Mesenchymal stem cell (in vitro differentiated cells and primary cell): Measurements from ENCODE around the gene TACR1.

ENCODE experiments used
- DNase-seq: peaks from one replicate; pipeline ENCODE4 v3.0.0-alpha.2; 2013
- H2AFZ ChIP-seq: one replicate; pipeline ENCODE4 v1.6.1; 2013; ENCODE audit warnings: low read depth, mild to moderate bottlenecking, control low read depth, inconsistent platforms, low read length, moderate library complexity
- H2AK5ac ChIP-seq: 2 replicates; pipeline ENCODE4 v1.6.1; 2013; ENCODE audit warnings: low read length, moderate library complexity, mild to moderate bottlenecking, inconsistent platforms; ENCODE audit not compliant: severe bottlenecking
- H2BK120ac ChIP-seq: one replicate; pipeline ENCODE4 v1.6.1; 2013; ENCODE audit warnings: low read depth, mild to moderate bottlenecking, inconsistent platforms, low read length, moderate library complexity
- H2BK12ac ChIP-seq, 2 experiments: one replicate each; pipeline ENCODE4 v1.6.1; 2013; ENCODE audit warnings: inconsistent platforms in 2 of 2, low read length in 2 of 2, mild to moderate bottlenecking in 2 of 2, moderate library complexity in 2 of 2, control low read depth in 1 of 2
- H2BK15ac ChIP-seq: one replicate; pipeline ENCODE4 v1.6.1; 2013; ENCODE audit warnings: mild to moderate bottlenecking, low read depth, inconsistent platforms; ENCODE audit not compliant: poor library complexity, severe bottlenecking
- H2BK5ac ChIP-seq: 2 replicates; pipeline ENCODE4 v1.6.1; 2013; ENCODE audit warnings: low read depth, mild to moderate bottlenecking, low read length, control low read depth, inconsistent platforms; ENCODE audit not compliant: poor library complexity, severe bottlenecking
- H3K14ac ChIP-seq, 2 experiments: one replicate each; pipeline ENCODE4 v1.6.1; 2013; ENCODE audit warnings: inconsistent platforms in 2 of 2, low read length in 2 of 2, control low read depth in 1 of 2, mild to moderate bottlenecking in 1 of 2, moderate library complexity in 1 of 2
- H3K18ac ChIP-seq, 2 experiments: one replicate each; pipeline ENCODE4 v1.6.1; 2013; ENCODE audit warnings: inconsistent platforms in 2 of 2, low read length in 2 of 2, control low read depth in 1 of 2, low read depth in 1 of 2, mild to moderate bottlenecking in 1 of 2
- H3K23ac ChIP-seq, 2 experiments: one replicate each; pipeline ENCODE4 v1.6.1; 2013; ENCODE audit warnings: inconsistent platforms in 2 of 2, low read length in 2 of 2, mild to moderate bottlenecking in 2 of 2, moderate library complexity in 2 of 2, control low read depth in 1 of 2
- H3K27ac ChIP-seq: 2 replicates; pipeline ENCODE4 v1.5.1; 2013; ENCODE audit warnings: mild to moderate bottlenecking, moderate library complexity, low read length, control low read depth, inconsistent platforms; ENCODE audit not compliant: poor library complexity, severe bottlenecking
- H3K27me3 ChIP-seq, 2 experiments: 2 replicates each; pipeline versions ENCODE4 v1.6.1 to v1.7.0; 2013; ENCODE audit warnings: low read length in 2 of 2, mild to moderate bottlenecking in 2 of 2, moderate library complexity in 2 of 2, control low read depth in 1 of 2, inconsistent platforms in 1 of 2; ENCODE audit not compliant: control insufficient read depth in 1 of 2, insufficient read depth in 1 of 2
- H3K36me3 ChIP-seq, 2 experiments: 2 replicates each; pipeline versions ENCODE4 v1.6.1 to v1.7.0; 2013; ENCODE audit warnings: low read length in 2 of 2, control low read depth in 1 of 2, inconsistent platforms in 1 of 2, low read depth in 1 of 2, mild to moderate bottlenecking in 1 of 2; ENCODE audit not compliant: insufficient read depth in 2 of 2, control insufficient read depth in 1 of 2
- H3K4ac ChIP-seq, 2 experiments: one replicate each; pipeline ENCODE4 v1.6.1; 2013; ENCODE audit warnings: inconsistent platforms in 2 of 2, low read length in 2 of 2, mild to moderate bottlenecking in 2 of 2, moderate library complexity in 2 of 2, control low read depth in 1 of 2, low read depth in 1 of 2
- H3K4me1 ChIP-seq: 2 replicates; pipeline ENCODE4 v1.6.1; 2013; ENCODE audit warnings: low read depth, low read length, control low read depth; ENCODE audit not compliant: control insufficient read depth, insufficient read depth
- H3K4me2 ChIP-seq: 2 replicates; pipeline ENCODE4 v1.6.1; 2013; ENCODE audit warnings: low read length, mild to moderate bottlenecking, inconsistent platforms; ENCODE audit not compliant: poor library complexity, severe bottlenecking
- H3K4me3 ChIP-seq, 2 experiments: 2 replicates each; pipeline versions ENCODE4 v1.5.1 to v1.7.0; 2013; ENCODE audit warnings: low read length in 2 of 2, mild to moderate bottlenecking in 2 of 2, control low read depth in 1 of 2, low read depth in 1 of 2; ENCODE audit not compliant: insufficient read depth in 1 of 2
- H3K79me1 ChIP-seq: replicated peaks from 2 replicates; pipeline ENCODE4 v1.6.1; 2013; ENCODE audit warnings: mild to moderate bottlenecking, control low read depth, low read length, inconsistent platforms; ENCODE audit not compliant: poor library complexity, severe bottlenecking
- H3K9ac ChIP-seq: 2 replicates; pipeline ENCODE4 v1.7.0; 2013; ENCODE audit warnings: mild to moderate bottlenecking, low read length, moderate library complexity
- H3K9me3 ChIP-seq: 2 replicates; pipeline ENCODE4 v1.7.0; 2013; ENCODE audit warnings: mild to moderate bottlenecking, low read length; ENCODE audit not compliant: control insufficient read depth
- H4K8ac ChIP-seq: one replicate; pipeline ENCODE4 v1.6.1; 2013; ENCODE audit warnings: inconsistent platforms, mild to moderate bottlenecking, low read length, moderate library complexity
- H4K91ac ChIP-seq: one replicate; pipeline ENCODE4 v1.6.1; 2013; ENCODE audit warnings: mild to moderate bottlenecking, low read length, inconsistent platforms
- WGBS: methylation state at CpG from one replicate; pipeline ENCODE4 v1.1.7; 2013; ENCODE audit warnings: mixed read lengths; 5-methylcytosine and 5-hydroxymethylcytosine counted together

The TACR1 gene

DNA sequence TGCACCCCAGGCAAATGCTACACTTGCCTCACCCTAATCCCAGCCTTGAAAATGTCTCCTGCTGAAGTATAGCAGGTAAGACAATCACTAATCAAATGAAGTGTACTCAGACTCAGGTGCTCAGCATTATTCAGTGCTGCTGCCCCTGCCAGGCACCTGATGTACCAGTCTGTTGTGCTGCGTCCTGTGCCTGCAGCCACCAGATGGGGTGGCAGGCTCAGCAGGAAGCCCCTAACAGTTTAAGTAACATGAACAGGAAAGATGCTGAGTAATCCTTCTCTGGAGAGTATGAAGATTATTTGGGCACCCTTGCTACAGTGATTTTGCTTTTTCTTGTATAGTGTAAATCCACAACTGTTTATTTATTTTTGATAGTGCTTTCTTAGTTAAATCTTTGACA, 69.1 kb downstream of the TACR1 start:
- H3K79me1 ChIP-seq: no peaks in the 10 kb centered on the region
- H2BK120ac ChIP-seq: no peak overlapping the region
- DNase-seq: no peak
- H3K14ac ChIP-seq: no peak overlapping the region
- H2BK15ac ChIP-seq: no peak overlapping the region
- no peaks in the 10 kb centered on the region for H3K4me1 ChIP-seq
- H3K27ac ChIP-seq: no peak overlapping the region
- no peak overlapping the region for H3K4me2 ChIP-seq
- no peak overlapping the region for H2AK5ac ChIP-seq
- H2AFZ ChIP-seq: peak overlapping the region; percentile 60
- H3K18ac ChIP-seq: peak overlapping the region in 1 of 2 experiments; percentile 21
- peaks cover 7% of the 10 kb centered on the region for H3K9me3 ChIP-seq
- WGBS: 74% methylated on average over 1 of the region's 1 CpG
- peak overlapping the region in 1 of 2 experiments; percentile 94 for H2BK12ac ChIP-seq
- no peak overlapping the region for H2BK5ac ChIP-seq
- peak overlapping the region; percentile 80 for H4K91ac ChIP-seq
- peak overlapping the region in 1 of 2 experiments; percentile 81 for H3K4ac ChIP-seq
- no peak overlapping the region for H3K9ac ChIP-seq
- no peaks in the 10 kb centered on the region for H3K27me3 ChIP-seq
- H3K36me3 ChIP-seq: no peaks in the 10 kb centered on the region
- no peak overlapping the region for H4K8ac ChIP-seq
- H3K23ac ChIP-seq: no peak overlapping the region
- H3K4me3 ChIP-seq: no peak overlapping the region

DNA sequence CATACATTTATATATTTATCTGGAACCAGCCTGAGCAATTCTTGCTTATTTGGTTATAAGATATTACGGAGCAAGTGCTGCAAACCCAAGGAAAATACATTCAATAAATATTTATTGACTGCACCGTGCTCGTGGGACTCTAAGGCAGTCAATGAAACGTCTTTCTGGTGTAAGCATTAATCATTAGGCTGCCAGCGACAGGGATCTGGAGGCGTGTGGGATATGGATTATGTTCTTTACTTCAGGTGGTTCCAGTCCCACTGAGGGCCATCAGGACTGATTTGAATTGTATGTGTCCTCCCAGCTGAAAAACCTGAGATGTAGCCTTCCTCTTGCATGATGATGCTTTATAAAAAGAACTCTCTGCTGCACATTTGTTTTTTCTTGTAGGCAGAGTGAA, 75.4 kb downstream of the TACR1 start:
- Histone ChIP-seq H3K36me3 (no peaks in the 10 kb centered on the region), H3K18ac (no peak overlapping the region), H3K4me2 (no peak overlapping the region), H2AFZ (no peak overlapping the region), H3K4ac (no peak overlapping the region), H4K8ac (no peak overlapping the region), H3K23ac (no peak overlapping the region), H3K9ac (no peak overlapping the region), H3K4me3 (no peak overlapping the region), H2BK120ac (no peak overlapping the region), H4K91ac (no peak overlapping the region), H3K9me3 (peaks cover 7% of the 10 kb centered on the region), H2BK12ac (no peak overlapping the region), H3K14ac (no peak overlapping the region), H3K79me1 (no peaks in the 10 kb centered on the region), H2BK15ac (no peak overlapping the region), H3K27me3 (no peaks in the 10 kb centered on the region), H3K27ac (no peak overlapping the region), H2BK5ac (no peak overlapping the region), H2AK5ac (no peak overlapping the region), H3K4me1 (no peaks in the 10 kb centered on the region)
- WGBS: 92% methylated on average over 6 of the region's 6 CpGs
- DNase-seq: no peak

DNA sequence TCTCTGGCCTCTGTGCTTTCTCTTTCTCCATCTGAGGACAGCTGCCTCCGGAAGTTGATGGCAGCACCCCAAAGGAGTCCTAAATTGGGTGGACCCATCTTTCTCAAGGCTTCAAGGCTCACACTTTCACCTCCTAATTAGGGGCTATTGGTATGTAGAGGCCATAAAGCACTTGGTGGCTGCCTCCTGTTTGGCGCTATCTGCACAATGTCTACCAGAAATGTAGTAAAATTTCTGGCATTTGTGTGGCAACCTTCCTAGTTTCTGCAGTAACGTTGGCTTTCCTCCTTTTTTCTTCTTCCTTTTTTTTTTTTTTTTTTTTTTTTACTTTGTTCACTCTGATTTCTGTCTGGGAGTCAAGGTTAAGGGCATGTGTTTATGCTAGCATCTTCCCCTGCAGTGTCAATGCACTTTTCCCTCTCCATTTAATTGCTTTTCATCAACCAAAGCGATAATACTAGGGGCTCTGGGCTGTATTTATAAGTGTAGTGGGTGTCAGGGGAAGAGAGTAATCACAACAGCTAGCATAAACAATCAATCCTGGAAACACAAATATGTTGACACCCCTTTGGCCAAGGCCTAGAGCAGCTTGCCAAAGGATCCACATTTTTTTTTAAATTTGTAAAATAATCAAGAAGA, 86.0 kb downstream of the TACR1 start:
- no peaks in the 10 kb centered on the region for H3K36me3 ChIP-seq
- H3K9me3 ChIP-seq: no peaks in the 10 kb centered on the region
- H2BK5ac ChIP-seq: no peak overlapping the region
- peak overlapping the region; percentile 48 to 62 for H3K18ac ChIP-seq
- H3K4me3 ChIP-seq: no peak overlapping the region
- no peak overlapping the region for H3K27ac ChIP-seq
- H3K4me2 ChIP-seq: no peak overlapping the region
- H3K27me3 ChIP-seq: no peaks in the 10 kb centered on the region
- H4K8ac ChIP-seq: no peak overlapping the region
- no peak overlapping the region for H3K23ac ChIP-seq
- H3K4me1 ChIP-seq: no peaks in the 10 kb centered on the region
- no peak overlapping the region for H3K4ac ChIP-seq
- no peak for DNase-seq
- H3K14ac ChIP-seq: no peak overlapping the region
- no peaks in the 10 kb centered on the region for H3K79me1 ChIP-seq
- no peak overlapping the region for H3K9ac ChIP-seq
- no peak overlapping the region for H2BK12ac ChIP-seq
- H2BK15ac ChIP-seq: no peak overlapping the region
- no peak overlapping the region for H2BK120ac ChIP-seq
- WGBS: no CpG with 5 or more reads among the region's 4 CpGs
- H2AFZ ChIP-seq: peak overlapping the region; percentile 69
- no peak overlapping the region for H2AK5ac ChIP-seq
- no peak overlapping the region for H4K91ac ChIP-seq

DNA sequence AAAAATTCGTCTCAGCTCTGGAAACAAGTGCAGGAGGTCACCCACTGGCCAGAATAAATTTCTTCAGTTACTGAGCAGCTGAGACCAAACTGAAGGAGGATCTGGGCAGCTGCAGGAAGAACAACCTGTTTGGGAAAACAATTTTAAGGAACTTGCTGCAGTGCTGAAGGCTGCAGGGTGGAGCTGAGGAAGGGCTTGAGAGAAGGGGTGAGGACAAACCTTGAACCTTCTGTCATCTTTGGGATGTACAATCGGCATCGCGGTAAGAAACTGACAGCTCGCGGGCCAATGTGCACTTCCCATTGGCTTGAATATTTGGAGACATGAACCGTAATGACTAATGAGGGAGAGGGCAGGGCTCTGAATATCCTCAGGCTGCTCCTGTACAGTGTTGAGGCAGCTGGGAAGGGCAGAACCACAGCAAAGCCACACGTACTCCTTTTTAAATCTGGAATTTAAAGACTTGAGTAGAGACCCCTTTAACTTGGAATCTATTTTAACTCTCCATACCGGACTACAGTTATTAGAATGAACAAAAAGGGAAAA, 90.3 kb downstream of the TACR1 start:
- no peak overlapping the region for H3K18ac ChIP-seq
- no peaks in the 10 kb centered on the region for H3K4me1 ChIP-seq
- H3K9ac ChIP-seq: no peak overlapping the region
- no peak overlapping the region for H3K4me2 ChIP-seq
- no peaks in the 10 kb centered on the region for H3K27me3 ChIP-seq
- H3K27ac ChIP-seq: no peak overlapping the region
- DNase-seq: no peak
- no peak overlapping the region for H3K4ac ChIP-seq
- H3K36me3 ChIP-seq: no peaks in the 10 kb centered on the region
- no peak overlapping the region for H2BK5ac ChIP-seq
- H2AK5ac ChIP-seq: no peak overlapping the region
- H3K4me3 ChIP-seq: no peak overlapping the region
- no peak overlapping the region for H3K23ac ChIP-seq
- no peak overlapping the region for H2BK12ac ChIP-seq
- H2BK15ac ChIP-seq: no peak overlapping the region
- no peak overlapping the region for H2BK120ac ChIP-seq
- no peak overlapping the region for H4K91ac ChIP-seq
- no peak overlapping the region for H2AFZ ChIP-seq
- H3K14ac ChIP-seq: no peak overlapping the region
- H3K9me3 ChIP-seq: no peaks in the 10 kb centered on the region
- H4K8ac ChIP-seq: no peak overlapping the region
- WGBS: 89% methylated on average over 9 of the region's 9 CpGs
- H3K79me1 ChIP-seq: no peaks in the 10 kb centered on the region
